Suppressor macrophage treated with lipopolysaccharide for 1 hour (primary cell): ENCODE measurements around the gene MEIOC.
"Not testable (repeated sequence)": the region's sequence is repeated elsewhere in the genome, so short reads cannot be mapped to it uniquely, and the experiment has no call there.

ENCODE experiments used
- DNase-seq, 3 donors: peaks; one replicate each; pipeline ENCODE4 v3.0.0-alpha.2; 2020 to 2022

The MEIOC gene

GRCh38 chr17:44655983-44656710 is at the start of gene MEIOC:
Gene MEIOC, plus strand, starts transcription at chr17:44656468. Its CDS starts 146 bp downstream, at chr17:44656614.
- peak; percentile 33 to 49 (median 46) for DNase-seq

- DNase-seq, result no peak
Measured at GRCh38 chr17:44606658-44607057, 49.6 kb upstream of the MEIOC start.

- DNase-seq, result no peak
Measured at GRCh38 chr17:44607836-44608690, 48.2 kb upstream of the MEIOC start.

- no peak for DNase-seq
Measured at GRCh38 chr17:44608727-44609435, 47.4 kb upstream of the MEIOC start.

GRCh38 chr17:44610331-44610730 is 45.9 kb upstream of the MEIOC start:
- no peak for DNase-seq

- DNase-seq, result peak; percentile 18 to 41 (median 28)
Measured at GRCh38 chr17:44610871-44611270, 45.4 kb upstream of the MEIOC start.

- no peak for DNase-seq
Measured at GRCh38 chr17:44614862-44615261, 41.4 kb upstream of the MEIOC start.

GRCh38 chr17:44618652-44619051 is 37.6 kb upstream of the MEIOC start:
- not testable (repeated sequence) for DNase-seq

GRCh38 chr17:44623070-44623725 is 33.1 kb upstream of the MEIOC start:
- DNase-seq, result no peak

GRCh38 chr17:44627513-44628242 is 28.6 kb upstream of the MEIOC start:
- no peak for DNase-seq

GRCh38 chr17:44628243-44629188 is 27.8 kb upstream of the MEIOC start:
- DNase-seq, result peak; percentile 20 to 55 (median 37)

- DNase-seq, result no peak
Measured at GRCh38 chr17:44629314-44629713, 27.0 kb upstream of the MEIOC start.

GRCh38 chr17:44630703-44631102 is 25.6 kb upstream of the MEIOC start:
- no peak for DNase-seq

GRCh38 chr17:44633998-44634397 is 22.3 kb upstream of the MEIOC start:
- no peak for DNase-seq

- not testable (repeated sequence) for DNase-seq
Measured at GRCh38 chr17:44634401-44634800, 21.9 kb upstream of the MEIOC start.

GRCh38 chr17:44636562-44636961 is 19.7 kb upstream of the MEIOC start:
- DNase-seq, result peak; percentile 36 to 64 (median 60)

- no peak for DNase-seq
Measured at GRCh38 chr17:44637066-44637465, 19.2 kb upstream of the MEIOC start.

- no peak for DNase-seq
Measured at GRCh38 chr17:44642834-44643233, 13.4 kb upstream of the MEIOC start.

- DNase-seq, result no peak
Measured at GRCh38 chr17:44645341-44645740, 10.9 kb upstream of the MEIOC start.

GRCh38 chr17:44646280-44646679 is 10.0 kb upstream of the MEIOC start:
- DNase-seq, result no peak

GRCh38 chr17:44647736-44648135 is 8.5 kb upstream of the MEIOC start:
- DNase-seq, result no peak
